ENCODE measurements around the gene SLC2A11. TPM values are rescaled to one million over a fixed set of nuclear protein-coding genes. Genes with fewer than 3 reads are reported as not detected.
"Not testable (repeated sequence)": the region's sequence is repeated elsewhere in the genome, so short reads cannot be mapped to it uniquely, and the experiment has no call there.

The SLC2A11 gene
- total and polyA plus RNA-seq, 11 donors, result 8.7 to 31.2 (median 18.7) TPM

DNA sequence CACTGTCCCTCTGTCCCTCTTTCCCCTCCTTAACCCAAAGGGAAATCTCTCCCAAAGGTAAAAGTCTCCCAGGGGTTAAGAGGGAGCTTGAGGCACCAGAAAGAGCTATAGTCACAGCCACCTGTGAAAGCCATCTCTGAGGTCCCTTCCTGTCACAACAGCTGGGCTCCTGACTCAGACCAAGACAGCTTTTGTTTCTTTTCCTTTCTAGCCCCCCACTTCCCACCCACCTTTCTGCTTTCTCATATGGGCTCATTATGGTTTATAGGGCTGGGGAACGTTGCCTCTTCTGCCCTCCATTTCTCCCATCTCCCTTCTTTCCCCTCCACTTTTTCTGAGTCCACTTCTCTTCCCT lies 55.6 kb downstream of the SLC2A11 start:
- Histone ChIP-seq H3K4me1 (peaks cover 0 to 25% (median 19%) of the 10 kb centered on the region in 12 donors), H3K27me3 (no peaks in the 10 kb centered on the region), H3K9me3 (no peaks in the 10 kb centered on the region), H3K27ac (peak overlapping the region; percentile 42 to 94 (median 87)), H3K36me3 (no peaks in the 10 kb centered on the region), H3K4me3 (peak overlapping the region; percentile 24 to 73 (median 64))
- DNase-seq (no peak), ATAC-seq (no peak)
- intact Hi-C loops (cut with DNase I), result loop anchor here in 1 of 10 donors (1.0 kb wide), 1 partner anchor 18 kb away; no protein-coding TSS in a partner anchor
- TF ChIP-seq CTCF (IDR thresholded peaks at IDR 0.05) (no peak), POLR2A (IDR thresholded peaks at IDR 0.05) (no peak)
- WGBS, 4 donors, result 0 to 7% (median 4%) methylated on average over 1 of the region's 1 CpG

DNA sequence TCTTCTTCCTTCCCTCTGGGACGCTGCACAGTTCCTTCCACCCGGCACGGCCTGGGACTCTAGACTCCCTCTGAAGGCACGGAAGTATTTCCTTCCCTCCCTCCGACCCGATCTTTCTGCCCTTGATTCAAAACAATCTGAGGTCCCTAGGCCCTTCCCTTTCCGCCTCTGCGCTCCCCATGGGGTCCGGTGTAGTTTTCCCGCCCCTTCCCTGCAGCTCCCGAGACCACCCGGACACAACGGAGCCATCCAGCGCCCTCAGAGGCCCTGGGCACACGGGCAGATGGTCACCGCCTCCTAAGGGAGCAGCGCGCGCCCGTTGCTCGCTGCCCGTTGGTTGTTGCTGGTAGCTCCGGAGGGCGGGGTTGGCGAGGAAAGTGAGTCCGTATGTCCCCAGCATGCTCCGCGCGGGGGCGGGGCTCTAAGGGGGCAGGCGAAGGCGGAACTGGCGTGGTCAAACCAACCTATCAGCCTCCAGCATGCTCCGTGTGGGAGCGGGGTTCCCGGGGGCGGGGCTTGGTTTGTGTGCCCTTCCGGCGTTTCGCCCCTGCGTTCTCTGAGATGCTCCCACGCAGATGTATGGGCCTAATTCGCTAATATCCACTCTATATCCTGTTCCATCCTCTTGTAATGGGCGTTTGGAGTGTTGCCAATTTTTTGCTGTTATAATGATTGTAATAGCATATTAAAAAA lies 56.1 kb downstream of the SLC2A11 start:
- intact Hi-C loops (cut with DNase I), result loop anchor here in 1 of 10 donors (1.0 kb wide), 1 partner anchor 19 kb away; no protein-coding TSS in a partner anchor
- H3K36me3 ChIP-seq, result no peaks in the 10 kb centered on the region
- peak; percentile 98 to 100 (median 100) for ATAC-seq
- H3K4me1 ChIP-seq, result peaks cover 0 to 21% (median 18%) of the 10 kb centered on the region in 12 donors
- peak in 1 of 2 donors; percentile 91 for TF ChIP-seq POLR2A (IDR thresholded peaks at IDR 0.05)
- TF ChIP-seq CTCF (IDR thresholded peaks at IDR 0.05), result no peak
- H3K27me3 ChIP-seq, result no peaks in the 10 kb centered on the region
- DNase-seq, result peak; percentile 99 to 100 (median 100)
- H3K27ac ChIP-seq, result peak overlapping the region; percentile 42 to 94 (median 87)
- H3K4me3 ChIP-seq, result peak overlapping the region; percentile 24 to 73 (median 64)
- WGBS, 4 donors, result 0 to 1% (median 1%) methylated on average over 23 to 44 of the region's 44 CpGs
- H3K9me3 ChIP-seq, result no peaks in the 10 kb centered on the region

GRCh38 chr22:23915290-23915689 lies 57.6 kb downstream of the SLC2A11 start:
- no peak for TF ChIP-seq POLR2A (IDR thresholded peaks at IDR 0.05)
- no peak for TF ChIP-seq CTCF (IDR thresholded peaks at IDR 0.05)
- Histone ChIP-seq H3K27ac (peak overlapping the region in 1 of 12 donors; percentile 90), H3K36me3 (peaks cover 0 to 3% (median 0%) of the 10 kb centered on the region in 9 donors), H3K9me3 (no peaks in the 10 kb centered on the region), H3K4me3 (no peak overlapping the region), H3K4me1 (peaks cover 0 to 13% (median 7%) of the 10 kb centered on the region in 12 donors), H3K27me3 (no peaks in the 10 kb centered on the region)
- intact Hi-C loops (cut with DNase I), result no loop called here
- ATAC-seq (no peak), DNase-seq (no peak)
- 84 to 87% (median 84%) methylated on average over 3 of the region's 3 CpGs for WGBS, 4 donors

DNA sequence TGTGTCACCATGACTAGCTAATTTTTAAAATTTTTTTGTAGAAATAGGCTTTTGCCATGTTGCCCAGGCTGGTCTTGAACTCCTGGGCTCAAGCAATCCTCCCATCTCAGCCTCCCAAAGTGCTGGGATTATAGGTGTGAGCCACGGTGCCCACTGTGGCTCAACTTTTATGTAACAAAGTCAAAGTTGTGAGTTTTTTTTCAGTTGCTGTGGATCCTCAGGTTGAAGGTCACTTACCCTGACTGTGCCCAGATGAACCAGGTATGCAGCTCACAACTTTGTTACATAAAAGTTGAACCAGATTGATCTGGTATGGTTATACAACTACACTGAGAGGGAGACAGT lies 62.6 kb downstream of the SLC2A11 start:
- ATAC-seq; H3K27me3 ChIP-seq; intact Hi-C loops (cut with DNase I); H3K4me3 ChIP-seq; DNase-seq; H3K4me1 ChIP-seq; H3K9me3 ChIP-seq: not testable (repeated sequence)
- H3K27ac ChIP-seq, result peak overlapping the region in 1 of 12 donors; percentile 56
- H3K36me3 ChIP-seq, result peaks cover 0 to 32% (median 12%) of the 10 kb centered on the region in 9 donors
- WGBS, 4 donors, result 92 to 100% (median 96%) methylated on average over 1 of the region's 1 CpG

DNA sequence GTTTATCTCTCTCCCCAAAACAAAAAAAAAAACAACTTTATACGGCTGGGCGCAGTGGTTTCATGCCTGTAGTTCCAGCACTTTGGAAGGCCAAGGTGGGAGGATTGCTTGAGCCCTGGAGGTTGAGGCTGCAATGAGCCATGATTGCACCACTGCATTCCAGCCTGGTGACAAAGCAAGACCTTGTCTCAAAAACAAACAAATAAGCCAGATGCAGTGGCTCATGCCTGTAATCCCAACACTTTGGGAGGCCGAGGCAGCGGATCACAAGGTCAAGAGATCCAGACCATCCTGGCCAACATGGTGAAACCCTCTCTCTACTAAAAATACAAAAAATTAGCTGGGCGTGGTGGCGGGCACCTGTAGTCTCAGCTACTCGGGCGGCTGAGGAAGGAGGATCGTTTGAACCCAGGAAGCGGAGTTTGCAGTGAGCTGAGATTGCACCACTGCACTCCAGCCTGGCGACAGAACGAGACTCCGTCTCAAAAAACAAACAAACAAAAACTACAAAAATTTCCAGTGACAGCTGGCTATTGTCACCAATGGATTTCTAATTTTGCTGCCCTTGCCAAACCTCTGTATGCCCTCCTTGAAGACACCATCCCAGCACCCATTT lies 64.0 kb downstream of the SLC2A11 start:
- DNase-seq; intact Hi-C loops (cut with DNase I); H3K27ac ChIP-seq; H3K4me3 ChIP-seq; H3K27me3 ChIP-seq; H3K4me1 ChIP-seq; ATAC-seq: not testable (repeated sequence)
- Histone ChIP-seq H3K9me3 (peaks cover 0 to 18% (median 5%) of the 10 kb centered on the region in 12 donors), H3K36me3 (peaks cover 0 to 43% (median 17%) of the 10 kb centered on the region in 9 donors)
- WGBS, 4 donors, result 90 to 94% (median 92%) methylated on average over 13 of the region's 13 CpGs
